GM03348 (cell line): Measurements from ENCODE around the gene ANKRD29.
A peak's percentile ranks its signal among the peaks of the same experiment; 100 is the strongest.

Experiments used
- DNase-seq: peaks from one replicate; pipeline ENCODE4 v3.0.0; 2012; ENCODE audit warnings: low spot score

ANKRD29 gene

DNA sequence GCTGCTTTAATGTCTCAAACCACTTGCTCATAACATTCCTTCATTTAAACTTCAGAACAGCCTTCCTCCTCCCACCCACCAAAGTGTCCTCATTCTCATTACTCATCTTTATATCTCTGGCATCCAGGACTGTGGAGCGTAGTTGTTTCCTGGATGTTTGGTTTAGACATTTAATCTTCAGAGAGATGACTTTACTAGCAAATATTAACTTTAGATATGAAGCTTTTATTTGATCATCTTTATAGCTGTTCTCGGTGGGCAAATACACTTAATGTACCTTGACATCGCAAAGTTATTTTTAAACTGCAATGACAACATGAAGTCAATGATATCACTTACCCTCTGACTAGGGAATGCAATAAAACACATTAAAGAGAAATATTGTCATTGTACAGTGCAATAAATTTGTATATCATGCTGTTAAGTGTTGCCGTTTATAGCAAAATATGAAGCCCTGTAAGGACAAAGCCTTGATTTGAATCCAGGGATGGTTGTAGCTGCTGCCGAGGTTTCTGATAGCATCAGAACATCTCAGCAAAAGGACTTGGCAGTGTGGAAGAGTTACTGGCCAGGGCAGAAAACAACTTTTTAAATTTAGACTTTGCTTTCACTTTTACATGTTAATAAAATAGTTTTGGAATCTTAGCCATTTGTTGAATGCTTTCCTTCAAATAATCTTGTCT lies 21.9 kb upstream of the ANKRD29 start:
- peak; percentile 76 for DNase-seq

GRCh38 chr18:23683671-23684070 lies 21.0 kb upstream of the ANKRD29 start:
- DNase-seq: no peak

DNA sequence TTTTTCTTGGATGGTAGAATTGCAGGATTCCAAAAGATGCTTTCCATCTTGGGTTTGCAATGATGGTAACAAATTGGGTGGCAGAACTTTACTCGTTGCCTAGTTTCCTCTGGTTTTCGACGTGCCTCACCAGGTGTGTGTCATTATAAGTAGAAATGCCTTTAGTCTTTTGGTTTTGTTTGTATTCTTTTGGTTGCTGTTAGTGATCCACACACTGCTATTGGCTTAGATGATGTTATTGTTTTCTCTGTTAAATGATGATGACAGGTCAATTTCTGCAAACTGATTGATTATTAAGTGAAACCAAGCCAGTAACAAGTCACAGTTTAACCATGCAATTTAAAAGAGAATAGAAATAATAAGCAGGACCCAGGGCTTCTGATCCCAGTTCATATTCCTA lies 20.4 kb upstream of the ANKRD29 start:
- DNase-seq: no peak

GRCh38 chr18:23682472-23682871 lies 19.8 kb upstream of the ANKRD29 start:
- DNase-seq: no peak

GRCh38 chr18:23682045-23682444 lies 19.3 kb upstream of the ANKRD29 start:
- no peak for DNase-seq

GRCh38 chr18:23675896-23676295 lies 13.2 kb upstream of the ANKRD29 start:
- DNase-seq: no peak

GRCh38 chr18:23675236-23675635 lies 12.5 kb upstream of the ANKRD29 start:
- no peak for DNase-seq

DNA sequence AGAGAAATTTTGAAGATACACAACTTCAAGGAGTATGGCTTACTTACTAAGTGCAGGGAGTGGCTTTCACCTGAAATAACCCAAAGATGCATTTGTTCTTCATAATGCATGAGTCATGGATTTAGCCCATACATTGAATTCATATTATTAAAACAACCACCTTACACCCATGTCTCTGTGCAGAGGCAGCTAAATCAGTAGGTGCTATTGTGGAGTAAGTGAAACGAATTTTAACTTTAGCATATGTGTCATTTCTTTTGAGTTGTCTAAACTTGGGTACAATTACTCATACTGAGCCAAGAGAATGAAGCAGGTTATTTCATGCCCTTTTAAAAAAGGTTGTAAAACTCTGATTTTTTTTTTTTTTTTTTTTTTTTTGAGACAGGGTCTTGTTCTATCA lies 11.0 kb upstream of the ANKRD29 start:
- no peak for DNase-seq

GRCh38 chr18:23671564-23671963 lies 8.9 kb upstream of the ANKRD29 start:
- DNase-seq: peak; percentile 40

- no peak for DNase-seq
These were observed 7.2 kb upstream of the ANKRD29 start for GRCh38 chr18:23669804-23670405.

GRCh38 chr18:23669202-23669766 lies 6.6 kb upstream of the ANKRD29 start:
- no peak for DNase-seq

GRCh38 chr18:23668731-23669130 lies 6.0 kb upstream of the ANKRD29 start:
- DNase-seq: no peak

DNA sequence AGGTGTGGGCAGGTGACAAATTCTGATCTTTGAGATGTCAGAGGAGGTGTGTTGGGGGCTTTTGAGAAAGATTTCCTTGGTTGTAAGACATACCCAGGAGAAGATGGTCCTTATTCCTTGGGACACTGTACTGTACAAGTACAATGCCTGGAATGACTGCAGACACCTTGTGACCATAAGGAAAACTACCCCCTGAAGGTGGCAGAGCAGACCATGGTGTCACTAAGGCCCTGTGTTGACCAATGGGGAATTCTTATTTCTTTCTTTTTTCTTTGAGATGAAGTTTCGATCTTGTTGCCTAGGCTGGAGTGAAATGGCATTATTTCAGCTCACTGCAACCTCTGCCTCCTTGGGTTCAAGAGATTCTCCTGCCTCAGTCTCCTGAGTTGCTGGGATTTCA lies 4.4 kb upstream of the ANKRD29 start:
- DNase-seq: no peak

DNA sequence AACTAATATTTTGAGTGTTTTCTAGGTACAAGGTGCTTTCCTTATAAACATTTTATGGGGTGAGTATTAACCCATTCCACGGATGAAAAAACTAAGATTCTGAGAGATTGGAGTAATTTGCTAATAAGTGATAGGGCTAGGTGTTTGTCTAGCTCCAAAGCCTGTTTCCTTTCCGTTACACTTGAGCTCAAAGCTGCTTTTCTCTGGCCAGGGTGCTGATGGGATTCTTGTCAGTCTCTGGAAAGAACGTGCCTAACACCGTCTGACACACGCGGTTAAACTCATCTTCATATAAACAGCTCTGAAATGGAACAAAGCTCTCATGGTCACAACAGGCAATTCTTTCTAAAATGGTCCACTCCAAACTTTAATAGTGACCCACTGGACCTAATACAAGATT lies 2.0 kb upstream of the ANKRD29 start:
- no peak for DNase-seq

- no peak for DNase-seq
These were observed 889 bp downstream of the ANKRD29 start for GRCh38 chr18:23661735-23662308.

DNA sequence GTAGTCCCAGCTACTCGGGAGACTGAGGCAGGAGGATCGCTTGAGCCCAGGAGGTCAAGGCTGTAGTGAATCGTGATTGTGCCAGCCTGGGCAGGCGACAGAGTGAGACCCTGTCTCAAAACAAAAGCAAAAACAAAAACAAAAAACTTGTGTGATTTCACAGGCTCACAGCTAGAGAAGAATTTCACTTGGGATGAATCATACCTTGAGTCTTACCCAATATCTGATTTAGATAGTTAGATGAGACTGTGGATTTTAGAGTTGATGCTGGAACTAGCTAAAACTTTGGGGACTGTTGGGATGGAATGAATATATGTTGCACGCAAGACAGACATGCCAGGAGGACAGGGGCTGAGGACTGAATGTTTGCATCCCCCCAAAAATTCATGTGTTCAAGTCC lies 4.4 kb downstream of the ANKRD29 start:
- peak; percentile 46 for DNase-seq

DNA sequence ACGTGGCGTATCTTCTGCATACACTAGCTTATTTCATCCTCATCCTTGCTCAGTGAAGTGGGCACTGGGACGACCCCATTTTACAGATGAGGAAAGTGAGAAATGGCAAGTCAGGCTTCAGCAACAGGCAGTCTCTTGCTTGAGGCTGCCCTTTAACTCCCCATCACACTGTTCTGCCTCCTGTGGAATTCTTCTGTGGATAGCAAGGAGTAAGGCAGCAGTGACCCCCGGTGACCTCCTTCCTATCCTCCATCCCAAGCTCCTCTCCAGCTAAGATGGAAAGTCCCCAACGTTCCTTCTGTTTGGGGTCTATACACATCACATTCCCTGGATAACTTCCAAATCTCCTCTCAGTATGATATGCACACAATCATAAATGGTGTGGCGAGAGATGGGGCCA lies 10.5 kb downstream of the ANKRD29 start:
- DNase-seq: no peak

DNA sequence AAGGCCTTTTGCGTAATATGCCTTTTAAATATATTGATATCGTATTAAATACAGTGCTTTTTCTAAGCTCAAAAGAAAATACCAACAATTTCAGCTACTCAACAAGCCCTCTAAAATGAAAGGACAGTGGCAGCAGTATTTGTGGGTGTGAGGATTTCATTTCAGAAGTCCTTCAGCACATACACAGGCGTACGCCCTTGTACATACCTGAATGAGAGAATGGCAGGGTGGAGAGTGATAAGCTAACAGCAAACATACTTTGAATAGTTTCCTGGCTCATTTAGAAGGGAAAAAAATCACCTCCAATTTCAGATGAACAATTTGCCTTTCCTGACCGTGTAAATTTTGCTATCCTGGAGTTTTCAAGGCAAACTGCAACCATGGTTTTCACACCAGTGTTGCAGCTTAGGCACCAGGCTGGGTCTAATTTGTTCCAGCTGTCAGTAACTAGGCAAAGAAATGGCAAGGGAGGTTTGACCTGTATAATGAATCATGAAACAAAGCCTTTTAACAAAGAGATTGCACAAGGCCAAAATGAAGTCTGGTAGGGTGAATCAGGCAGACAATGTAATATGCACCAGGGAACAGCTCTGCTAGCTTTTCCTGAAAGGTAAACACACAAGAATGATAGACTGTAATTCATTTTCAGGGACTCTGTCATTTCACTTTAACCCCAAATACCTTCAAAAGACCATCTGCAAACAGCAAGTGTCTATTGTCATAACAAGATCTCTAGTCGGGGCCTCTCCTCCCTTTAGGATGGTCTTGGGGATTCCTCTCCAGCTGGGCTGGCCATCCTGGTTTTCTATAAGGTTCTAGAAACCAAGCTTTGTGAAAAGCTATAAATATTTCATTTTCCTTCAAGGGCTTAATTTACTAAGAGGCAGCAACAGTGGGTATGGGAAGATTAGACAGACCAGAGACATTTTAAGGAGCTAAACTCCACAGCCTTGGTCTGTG lies 11.5 kb downstream of the ANKRD29 start:
- peak; percentile 88 for DNase-seq

GRCh38 chr18:23648940-23649607 lies 13.6 kb downstream of the ANKRD29 start:
- DNase-seq: peak; percentile 18

- DNase-seq: no peak
These were observed 14.3 kb downstream of the ANKRD29 start for GRCh38 chr18:23648456-23648855.

DNA sequence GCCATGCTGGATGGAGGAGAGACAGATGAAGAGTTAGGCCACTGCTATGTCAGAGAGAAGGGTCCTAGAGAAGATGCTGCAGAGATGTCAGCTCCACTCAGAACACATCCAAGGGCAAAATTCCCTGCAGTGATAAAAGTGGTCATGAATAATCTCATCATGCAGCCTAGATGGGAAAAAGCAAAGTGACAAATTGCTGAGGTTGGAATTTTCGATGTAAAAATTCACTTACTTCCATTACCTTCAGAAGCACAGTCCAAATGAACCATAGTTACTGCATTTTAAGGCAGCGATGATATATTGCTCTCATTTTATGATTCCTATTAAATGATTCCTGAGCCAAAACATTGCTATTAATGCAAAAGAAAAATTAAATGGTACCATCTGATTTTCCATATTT lies 16.4 kb downstream of the ANKRD29 start:
- DNase-seq: no peak
